GM23248 (cell line): ENCODE measurements around the gene TSR2. TPM values are rescaled to one million over a fixed set of nuclear protein-coding genes. Genes with fewer than 3 reads are reported as not detected.

Experiments
- DNase-seq: peaks from one replicate; pipeline ENCODE4 v3.0.0-alpha.2; 2015
- H2AFZ ChIP-seq: fragments of 200-600 bp; sonication (generic); 2 replicates; pipeline ENCODE4 v1.6.1; 2016; ENCODE audit warnings: antibody characterized with exemption
- H3F3A ChIP-seq: fragments of 200-600 bp; sonication (generic); 2 replicates; pipeline ENCODE4 v1.6.1; 2016; ENCODE audit warnings: mild to moderate bottlenecking, antibody characterized with exemption, mixed run types; ENCODE audit not compliant: insufficient read depth
- H3K27ac ChIP-seq: fragments of 200-600 bp; sonication (generic); 2 replicates; pipeline ENCODE4 v1.5.1; 2016; ENCODE audit warnings: mild to moderate bottlenecking
- H3K27me3 ChIP-seq: fragments of 200-600 bp; sonication (generic); replicated peaks from 2 replicates; pipeline ENCODE4 v1.6.1; 2016; ENCODE audit warnings: mild to moderate bottlenecking; ENCODE audit not compliant: insufficient read depth
- H3K36me3 ChIP-seq: fragments of 200-600 bp; sonication (generic); 2 replicates; pipeline ENCODE4 v1.6.1; 2016; ENCODE audit warnings: low read depth, mild to moderate bottlenecking
- H3K4me1 ChIP-seq: fragments of 200-600 bp; sonication (generic); 2 replicates; pipeline ENCODE4 v1.6.1; 2016; ENCODE audit warnings: mild to moderate bottlenecking; ENCODE audit not compliant: insufficient read depth
- H3K4me2 ChIP-seq: fragments of 200-600 bp; sonication (generic); one replicate; pipeline ENCODE4 v1.6.1; 2016; ENCODE audit warnings: mild to moderate bottlenecking; ENCODE audit not compliant: unreplicated experiment
- H3K4me3 ChIP-seq: fragments of 200-600 bp; sonication (generic); 2 replicates; pipeline ENCODE4 v1.5.1; 2016; ENCODE audit warnings: mild to moderate bottlenecking
- H3K79me2 ChIP-seq: fragments of 200-600 bp; sonication (generic); 2 replicates; pipeline ENCODE4 v1.6.1; 2016; ENCODE audit warnings: mild to moderate bottlenecking; ENCODE audit not compliant: insufficient read depth
- H3K9ac ChIP-seq: fragments of 200-600 bp; sonication (generic); 2 replicates; pipeline ENCODE4 v1.6.1; 2016; ENCODE audit warnings: mild to moderate bottlenecking
- H3K9me2 ChIP-seq: fragments of 200-600 bp; sonication (generic); 2 replicates; pipeline ENCODE4 v1.6.1; 2016; ENCODE audit warnings: mixed run types, mild to moderate bottlenecking, moderate library complexity; ENCODE audit not compliant: insufficient read depth
- H3K9me3 ChIP-seq: fragments of 200-600 bp; sonication (generic); one replicate; pipeline ENCODE4 v1.6.1; 2017; ENCODE audit warnings: low read depth
- H4K20me1 ChIP-seq: fragments of 200-600 bp; sonication (generic); 2 replicates; pipeline ENCODE4 v1.6.0; 2016; ENCODE audit not compliant: insufficient read depth
- EZH2 ChIP-seq: fragments of 200-600 bp; sonication (generic); IDR thresholded peaks from 2 replicates; pipeline ENCODE4 v1.6.1; 2018; ENCODE audit warnings: antibody characterized with exemption, mild to moderate bottlenecking; ENCODE audit not compliant: insufficient read depth, poor library complexity, severe bottlenecking
- EZH2phosphoT487 ChIP-seq: fragments of 200-600 bp; sonication (generic); IDR thresholded peaks from 2 replicates; pipeline ENCODE4 v1.6.1; 2018; ENCODE audit warnings: antibody characterized with exemption, moderate library complexity, mild to moderate bottlenecking, low read depth; ENCODE audit not compliant: insufficient read depth
- WGBS, 2 experiments: methylation state at CpG; one replicate each; pipeline ENCODE4 v1.1.6; 2015 to 2017; ENCODE audit warnings: low lambda C conversion rate in 2 of 2, low coverage in 1 of 2; ENCODE audit errors: missing lambda C conversion rate in 2 of 2; 5-methylcytosine and 5-hydroxymethylcytosine counted together
- in situ Hi-C: fragments of 300-500 bp; cut with MboI; formaldehyde crosslinking; loops from 2 replicates; pipeline ENCODE4 v1.15.0; 2020
- polyA plus RNA-seq: library from polyadenylated mRNA; unstranded; fragments of >200 nt; fragmentation: Nextera tagmentation; extraction: Ambion mirVana; gene quantifications from 2 replicates; pipeline ENCODE4 v1.2.1, GENCODE V29; 2016
- total RNA-seq: library from RNA; depleted of rRNA; stranded (reverse); fragments of >200 nt; shearing (Covaris generic); gene quantifications from 2 replicates; pipeline ENCODE4 v1.2.3, GENCODE V29; 2014

The TSR2 gene
- total and polyA plus RNA-seq, 2 experiments from 2014 or later, result 19.6 to 42.4 TPM

DNA sequence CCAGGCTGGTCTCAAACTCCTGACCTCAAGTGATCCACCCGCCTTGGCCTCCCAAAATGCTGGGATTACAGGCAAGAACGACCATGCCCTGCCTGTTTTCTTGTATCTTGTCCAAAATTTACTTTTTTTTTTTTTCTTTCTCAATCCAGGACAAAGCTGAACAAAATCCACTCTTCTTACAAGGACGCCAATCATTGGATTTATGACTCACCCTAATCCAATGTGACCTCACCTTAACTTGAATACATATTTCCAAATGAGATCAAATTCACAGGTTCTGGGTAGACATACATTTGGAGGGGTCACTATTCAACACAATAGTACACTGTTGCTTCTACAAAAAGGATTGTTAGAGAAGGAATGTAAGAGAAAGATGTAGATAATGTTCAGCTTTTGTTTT is 18.0 kb upstream of the TSR2 start:
- in situ Hi-C loops, result no loop called here
- TF ChIP-seq EZH2phosphoT487 (no peak), EZH2 (no peak)
- H3K9me2 ChIP-seq, result no peaks in the 10 kb centered on the region
- H3K4me2 ChIP-seq, result no peak overlapping the region
- H3K79me2 ChIP-seq, result no peaks in the 10 kb centered on the region
- H2AFZ ChIP-seq, result no peak overlapping the region
- H3K27ac ChIP-seq, result no peak overlapping the region
- no peaks in the 10 kb centered on the region for H3K4me1 ChIP-seq
- no peaks in the 10 kb centered on the region for H3K9me3 ChIP-seq
- no peak for DNase-seq
- WGBS, 2 experiments, result 62 to 64% methylated on average over 3 of the region's 3 CpGs
- no peaks in the 10 kb centered on the region for H3K27me3 ChIP-seq
- no peak overlapping the region for H3K9ac ChIP-seq
- no peak overlapping the region for H3K4me3 ChIP-seq
- H4K20me1 ChIP-seq, result no peaks in the 10 kb centered on the region
- no peaks in the 10 kb centered on the region for H3F3A ChIP-seq
- H3K36me3 ChIP-seq, result no peaks in the 10 kb centered on the region

DNA sequence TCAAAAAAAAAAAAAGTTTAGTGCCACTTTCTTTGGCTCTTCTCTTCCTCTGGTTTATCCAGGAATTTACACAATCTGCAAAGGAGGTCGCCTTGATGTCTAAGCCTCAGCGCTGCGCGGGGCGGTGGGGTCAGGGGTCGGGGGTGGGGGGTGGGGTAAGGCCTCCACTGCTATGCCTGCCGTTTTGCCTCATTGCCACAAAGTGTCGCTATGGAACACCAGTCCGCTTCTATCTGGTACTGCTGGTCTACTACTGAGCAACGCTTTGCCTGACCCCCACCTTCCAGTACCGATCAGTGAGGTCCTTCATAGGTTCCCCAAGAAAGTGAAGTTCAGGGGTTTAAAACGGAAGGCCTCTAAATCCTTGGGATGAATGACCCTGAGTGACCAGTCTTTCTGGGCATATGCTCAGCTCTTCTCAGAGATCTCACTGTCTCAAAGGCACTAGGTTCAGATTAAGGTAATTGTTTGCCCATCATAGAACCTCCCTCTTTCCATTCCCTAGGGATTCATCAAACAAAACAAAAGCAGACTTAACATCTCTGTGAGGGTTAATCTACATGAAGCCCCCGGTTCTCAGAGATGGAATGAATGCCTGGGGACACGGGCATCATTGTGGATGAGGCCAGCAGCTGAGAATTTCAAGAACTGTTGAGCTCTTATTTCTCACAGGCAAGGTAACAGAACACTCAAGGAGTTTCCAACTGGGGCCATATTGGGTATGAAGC is 16.9 kb upstream of the TSR2 start:
- Histone ChIP-seq H3K9me3 (no peaks in the 10 kb centered on the region), H3K4me1 (no peaks in the 10 kb centered on the region), H3K9me2 (no peaks in the 10 kb centered on the region), H3K4me3 (no peak overlapping the region), H3K36me3 (no peaks in the 10 kb centered on the region), H3K79me2 (no peaks in the 10 kb centered on the region), H2AFZ (no peak overlapping the region), H3K4me2 (no peak overlapping the region), H4K20me1 (no peaks in the 10 kb centered on the region), H3K27me3 (no peaks in the 10 kb centered on the region), H3F3A (no peaks in the 10 kb centered on the region), H3K27ac (no peak overlapping the region), H3K9ac (no peak overlapping the region)
- TF ChIP-seq EZH2, result no peak
- TF ChIP-seq EZH2phosphoT487, result no peak
- WGBS, 2 experiments, result 55 to 59% methylated on average over 9 to 11 of the region's 14 CpGs
- in situ Hi-C loops, result no loop called here
- DNase-seq, result no peak

DNA sequence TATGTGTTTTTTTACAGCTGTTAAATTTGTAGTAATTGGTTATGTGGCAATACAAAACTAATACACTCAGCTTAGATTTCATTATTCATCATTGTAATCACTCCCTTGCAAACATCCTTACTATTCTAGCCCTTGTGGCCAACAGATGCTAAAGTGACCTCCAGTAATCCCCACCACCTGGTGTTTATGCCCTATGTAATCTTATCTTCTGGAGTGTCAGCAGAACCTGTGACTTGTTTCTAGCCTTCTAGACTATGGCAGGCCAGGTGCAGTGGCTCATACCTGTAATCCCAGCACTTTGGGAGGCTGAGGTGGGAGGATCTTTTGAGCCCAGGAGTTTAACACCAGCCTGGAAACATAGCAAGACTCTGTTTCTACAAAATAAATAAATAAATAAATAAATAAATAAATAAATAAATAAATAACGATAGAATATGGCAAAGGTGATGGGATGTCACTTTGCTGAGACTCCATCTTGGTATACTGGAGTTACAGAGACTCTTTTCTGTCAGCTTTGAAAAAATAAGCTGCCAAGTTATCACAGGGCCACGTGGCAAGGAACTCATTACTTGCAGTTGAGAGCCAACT is 12.3 kb upstream of the TSR2 start:
- Histone ChIP-seq H3K4me1 (no peaks in the 10 kb centered on the region), H3K27me3 (no peaks in the 10 kb centered on the region), H3K27ac (no peak overlapping the region), H3K36me3 (no peaks in the 10 kb centered on the region), H3K79me2 (no peaks in the 10 kb centered on the region), H3K9me2 (no peaks in the 10 kb centered on the region), H3K4me2 (no peak overlapping the region), H4K20me1 (no peaks in the 10 kb centered on the region), H3K9ac (no peak overlapping the region), H2AFZ (no peak overlapping the region), H3F3A (no peaks in the 10 kb centered on the region), H3K4me3 (no peak overlapping the region), H3K9me3 (no peaks in the 10 kb centered on the region)
- 23% methylated on average over 2 of the region's 2 CpGs for WGBS, 2 experiments
- no peak for TF ChIP-seq EZH2phosphoT487
- DNase-seq, result no peak
- in situ Hi-C loops, result loop anchor here (25.0 kb wide), 1 partner anchor 391 kb away; the partner anchor contains the start of gene PHF8

DNA sequence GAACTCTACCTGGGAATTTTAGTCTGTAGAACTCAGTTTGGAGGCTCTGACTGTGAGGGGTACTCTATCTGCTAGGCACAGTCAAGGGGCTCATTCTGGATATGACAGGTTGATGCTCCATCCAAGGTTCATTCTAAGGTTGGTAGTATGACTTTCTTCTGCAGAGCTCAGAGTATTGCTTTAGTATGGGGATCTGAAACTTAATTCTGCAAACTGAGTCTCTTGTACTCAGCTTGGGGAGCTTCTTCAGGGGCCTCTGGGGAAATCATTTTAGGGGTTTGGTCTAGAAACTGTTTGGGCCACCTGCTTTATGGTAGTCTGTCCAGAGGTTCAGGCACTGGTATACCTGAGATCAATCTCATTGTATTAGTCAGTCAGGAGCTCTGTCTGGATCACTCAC is 9.7 kb upstream of the TSR2 start:
- Histone ChIP-seq H3K27me3 (no peaks in the 10 kb centered on the region), H3K36me3 (no peaks in the 10 kb centered on the region), H3F3A (no peaks in the 10 kb centered on the region), H3K9me3 (no peaks in the 10 kb centered on the region), H3K4me3 (no peak overlapping the region), H4K20me1 (no peaks in the 10 kb centered on the region), H3K4me2 (no peak overlapping the region), H3K4me1 (no peaks in the 10 kb centered on the region), H2AFZ (no peak overlapping the region), H3K9me2 (no peaks in the 10 kb centered on the region), H3K27ac (no peak overlapping the region), H3K79me2 (no peaks in the 10 kb centered on the region), H3K9ac (no peak overlapping the region)
- TF ChIP-seq EZH2, result no peak
- no peak for TF ChIP-seq EZH2phosphoT487
- DNase-seq, result no peak
- in situ Hi-C loops, result loop anchor here (25.0 kb wide), 1 partner anchor 393 kb away; the partner anchor contains the start of gene PHF8
